H1 (cell line): ENCODE results near the gene L3MBTL4. TPM values are rescaled to one million over a fixed set of nuclear protein-coding genes. Genes with fewer than 3 reads are reported as not detected.

ENCODE experiments used
- CTCF ChIA-PET: fragments of 300-600 bp; sonication (Branson Sonifier 250); formaldehyde crosslinking; loops from one replicate; lab custom pipeline; 2021; ENCODE audit not compliant: partially characterized antibody; lab: Charles Lee
- POLR2A ChIA-PET: fragments of 300-600 bp; sonication (Branson Sonifier 250); formaldehyde crosslinking; loops from one replicate; lab custom pipeline; 2021; ENCODE audit warnings: inconsistent platforms; ENCODE audit not compliant: partially characterized antibody; lab: Charles Lee
- DNase-seq, 2 experiments: peaks; one replicate each; pipeline versions ENCODE4 v3.0.0 to v3.0.0-alpha.2; 2010 to 2022; ENCODE audit warnings: low spot score in 2 of 2, low read depth in 1 of 2, mixed read lengths in 1 of 2
- FAIRE-seq: peaks from 2 replicates; lab custom pipeline; 2011; peaks lifted over from hg19 to GRCh38; lab: Jason Lieb, UNC
- H2AFZ ChIP-seq: 2 replicates; pipeline ENCODE4 v1.8.1; 2012; ENCODE audit warnings: low read length, inconsistent platforms
- H2AK5ac ChIP-seq: 2 replicates; pipeline ENCODE4 v1.6.1; 2013; ENCODE audit warnings: low read depth, low read length
- H2BK120ac ChIP-seq: replicated peaks from 2 replicates; pipeline ENCODE3; 2013; ENCODE audit warnings: low read depth, low read length, inconsistent platforms
- H2BK12ac ChIP-seq: 2 replicates; pipeline ENCODE4 v1.6.1; 2013; ENCODE audit warnings: low read depth, low read length
- H2BK15ac ChIP-seq: 2 replicates; pipeline ENCODE4 v1.6.1; 2013; ENCODE audit warnings: low read length
- H2BK20ac ChIP-seq: 2 replicates; pipeline ENCODE4 v1.6.1; 2013; ENCODE audit warnings: low read length
- H2BK5ac ChIP-seq: 2 replicates; pipeline ENCODE4 v1.6.1; 2013; ENCODE audit warnings: low read depth, low read length
- H3K14ac ChIP-seq: 2 replicates; pipeline ENCODE4 v1.6.1; 2013; ENCODE audit warnings: inconsistent platforms; ENCODE audit not compliant: insufficient read length
- H3K18ac ChIP-seq: 2 replicates; pipeline ENCODE4 v1.6.1; 2013; ENCODE audit warnings: low read length; ENCODE audit errors: extremely low read depth
- H3K23ac ChIP-seq: 2 replicates; pipeline ENCODE4 v1.6.1; 2013; ENCODE audit warnings: inconsistent platforms; ENCODE audit not compliant: insufficient read length
- H3K23me2 ChIP-seq: 2 replicates; pipeline ENCODE4 v1.6.1; 2013; ENCODE audit warnings: low read depth, low read length
- H3K27ac ChIP-seq: 2 replicates; pipeline ENCODE4 v1.6.1; 2011; ENCODE audit warnings: low read depth, low read length, inconsistent platforms
- H3K27me3 ChIP-seq, 4 experiments: replicated peaks in 1 of 4; 1 replicate in 1 of 4; 2 replicates in 3 of 4; pipeline versions ENCODE4 v1.6.1 to v1.8.1; 2011 to 2013; ENCODE audit warnings: low read length in 3 of 4, mild to moderate bottlenecking in 3 of 4, inconsistent platforms in 2 of 4, mixed read lengths in 2 of 4, moderate library complexity in 1 of 4; ENCODE audit not compliant: control insufficient read depth in 3 of 4, insufficient read depth in 3 of 4; ENCODE audit errors: extremely low read depth in 1 of 4
- H3K36me3 ChIP-seq, 4 experiments: 2 replicates each; pipeline versions ENCODE4 v1.6.1 to v1.8.1; 2011 to 2013; ENCODE audit warnings: mild to moderate bottlenecking in 4 of 4, low read length in 3 of 4, moderate library complexity in 2 of 4, control low read depth in 1 of 4, inconsistent platforms in 1 of 4; ENCODE audit not compliant: insufficient read depth in 4 of 4, control insufficient read depth in 2 of 4
- H3K4ac ChIP-seq: replicated peaks from 2 replicates; pipeline ENCODE3; 2013; ENCODE audit warnings: low read length, low read depth, mixed read lengths, inconsistent platforms; ENCODE audit not compliant: insufficient read length
- H3K4me1 ChIP-seq, 4 experiments: replicated peaks in 1 of 4; 1 replicate in 1 of 4; 2 replicates in 3 of 4; pipeline versions ENCODE4 v1.6.1 to v1.8.1; 2011 to 2013; ENCODE audit warnings: low read length in 3 of 4, inconsistent platforms in 2 of 4, mixed read lengths in 1 of 4; ENCODE audit not compliant: insufficient read depth in 4 of 4, control insufficient read depth in 3 of 4
- H3K4me2 ChIP-seq, 2 experiments: 2 replicates each; pipeline versions ENCODE4 v1.6.1 to v1.8.1; 2011 to 2013; ENCODE audit warnings: low read depth in 2 of 2, low read length in 2 of 2, control low read depth in 1 of 2, inconsistent platforms in 1 of 2, mild to moderate bottlenecking in 1 of 2; ENCODE audit not compliant: insufficient read depth in 1 of 2
- H3K4me3 ChIP-seq, 4 experiments: fragments of 200-600, 300-600 bp in 1 of 4; sonication (generic), shearing (Covaris generic), sonication (Bioruptor Twin) in 1 of 4; 2 replicates each; pipeline versions ENCODE4 v1.5.1 to v1.8.1; 2011 to 2016; ENCODE audit warnings: low read length in 4 of 4, low read depth in 3 of 4, control low read depth in 2 of 4, inconsistent platforms in 2 of 4, mild to moderate bottlenecking in 2 of 4, mixed read lengths in 1 of 4, moderate library complexity in 1 of 4; ENCODE audit not compliant: insufficient read depth in 2 of 4; ENCODE audit errors: extremely low read depth in 1 of 4
- H3K56ac ChIP-seq: replicated peaks from 2 replicates; pipeline ENCODE3; 2013; ENCODE audit warnings: low read depth, mild to moderate bottlenecking, mixed read lengths, low read length, inconsistent platforms; ENCODE audit not compliant: insufficient read length
- H3K79me1 ChIP-seq: 2 replicates; pipeline ENCODE4 v1.6.1; 2013; ENCODE audit warnings: low read depth, low read length, control low read depth
- H3K79me2 ChIP-seq, 2 experiments: 2 replicates each; pipeline versions ENCODE4 v1.6.1 to v1.8.1; 2012 to 2013; ENCODE audit warnings: low read length in 2 of 2, mild to moderate bottlenecking in 2 of 2, inconsistent platforms in 1 of 2; ENCODE audit not compliant: insufficient read depth in 2 of 2, control insufficient read depth in 1 of 2
- H3K9ac ChIP-seq, 4 experiments: replicated peaks in 1 of 4; 1 replicate in 1 of 4; 2 replicates in 3 of 4; pipeline versions ENCODE4 v1.6.1 to v1.8.1; 2011 to 2013; ENCODE audit warnings: low read depth in 3 of 4, low read length in 3 of 4, control low read depth in 2 of 4, mild to moderate bottlenecking in 2 of 4, moderate library complexity in 2 of 4, inconsistent platforms in 1 of 4; ENCODE audit errors: extremely low read depth in 1 of 4
- H3K9me3 ChIP-seq, 2 experiments: 2 replicates each; pipeline versions ENCODE4 v1.6.1 to v1.8.1; 2012 to 2013; ENCODE audit warnings: mild to moderate bottlenecking in 2 of 2, moderate library complexity in 2 of 2, control low read depth in 1 of 2, inconsistent platforms in 1 of 2, low read depth in 1 of 2, low read length in 1 of 2, mixed read lengths in 1 of 2; ENCODE audit not compliant: insufficient read depth in 2 of 2
- H4K20me1 ChIP-seq, 2 experiments: replicated peaks in 1 of 2; 2 replicates each; pipeline versions ENCODE3 to v1.8.1; 2011 to 2013; ENCODE audit warnings: inconsistent platforms in 2 of 2, low read length in 2 of 2, mild to moderate bottlenecking in 1 of 2; ENCODE audit not compliant: insufficient read depth in 2 of 2, control insufficient read depth in 1 of 2
- H4K5ac ChIP-seq: 2 replicates; pipeline ENCODE4 v1.6.1; 2013; ENCODE audit warnings: low read length, low read depth, mixed read lengths, inconsistent platforms; ENCODE audit not compliant: insufficient read length
- H4K8ac ChIP-seq: 2 replicates; pipeline ENCODE4 v1.8.0; 2013; ENCODE audit warnings: mild to moderate bottlenecking, moderate library complexity, low read length, inconsistent platforms; ENCODE audit not compliant: insufficient read depth; ENCODE audit errors: extremely low read depth
- H4K91ac ChIP-seq: replicated peaks from 2 replicates; pipeline ENCODE3; 2013; ENCODE audit warnings: low read length, mixed read lengths, inconsistent platforms; ENCODE audit not compliant: insufficient read length
- BACH1 ChIP-seq: IDR thresholded peaks from 2 replicates; pipeline ENCODE4 v1.6.1; 2012; ENCODE audit warnings: low read length, improper control_type of control experiment
- EP300 ChIP-seq, 2 experiments: IDR thresholded peaks; 1 replicate in 1 of 2; 2 replicates in 1 of 2; pipeline ENCODE4 v1.6.1; 2011 to 2012; ENCODE audit warnings: low read depth in 2 of 2, low read length in 2 of 2, mild to moderate bottlenecking in 2 of 2, borderline replicate concordance in 1 of 2, inconsistent platforms in 1 of 2, moderate library complexity in 1 of 2
- HDAC2 ChIP-seq, 2 experiments: fragments of 300-600 bp in 1 of 2; sonication (generic) in 1 of 2; IDR thresholded peaks; 2 replicates each; pipeline ENCODE4 v1.6.1; 2011 to 2012; ENCODE audit warnings: low read depth in 2 of 2, low read length in 2 of 2, mild to moderate bottlenecking in 2 of 2, moderate library complexity in 2 of 2, borderline replicate concordance in 1 of 2, inconsistent platforms in 1 of 2
- KDM4A ChIP-seq: IDR thresholded peaks from one replicate; pipeline ENCODE4 v1.7.1; 2012; ENCODE audit warnings: low read depth, mild to moderate bottlenecking, moderate library complexity, low read length, inconsistent platforms; ENCODE audit not compliant: severe bottlenecking
- PHF8 ChIP-seq: fragments of 200-600 bp; sonication (generic); conservative IDR thresholded peaks from 2 replicates; pipeline ENCODE4 v1.7.1; 2012; ENCODE audit warnings: low read depth, mild to moderate bottlenecking, inconsistent platforms, low read length, moderate library complexity
- POLR2A ChIP-seq, 2 experiments: IDR thresholded peaks; 1 replicate in 1 of 2; 2 replicates in 1 of 2; pipeline ENCODE4 v1.6.1; 2011; ENCODE audit warnings: low read depth in 2 of 2, low read length in 2 of 2, mild to moderate bottlenecking in 2 of 2; ENCODE audit errors: control extremely low read depth in 1 of 2
- RFX5 ChIP-seq: IDR thresholded peaks from 2 replicates; pipeline ENCODE4 v1.6.1; 2011; ENCODE audit warnings: low read depth, low read length, improper control_type of control experiment, borderline replicate concordance
- SIRT6 ChIP-seq: IDR thresholded peaks from one replicate; pipeline ENCODE4 v1.7.1; 2012; ENCODE audit warnings: low read length, inconsistent platforms
- SP2 ChIP-seq: IDR thresholded peaks from 2 replicates; pipeline ENCODE4 v1.6.1; 2012; ENCODE audit warnings: mild to moderate bottlenecking, low read length, inconsistent platforms
- SUZ12 ChIP-seq: fragments of 200-600 bp; sonication (generic); IDR thresholded peaks from 2 replicates; pipeline ENCODE4 v1.6.1; 2012; ENCODE audit warnings: mild to moderate bottlenecking, inconsistent platforms, low read length, moderate library complexity, mixed read lengths
- TBP ChIP-seq: IDR thresholded peaks from 2 replicates; pipeline ENCODE4 v1.6.1; 2011; ENCODE audit warnings: low read depth, low read length, improper control_type of control experiment
- WGBS, 2 experiments: shearing (Covaris generic) in 1 of 2; methylation state at CpG; one replicate each; pipeline versions ENCODE4 v1.1.6 to v1.1.7; 2013 to 2015; ENCODE audit warnings: low lambda C conversion rate in 2 of 2, mixed read lengths in 2 of 2, inconsistent platforms in 1 of 2, low coverage in 1 of 2, missing lambda C conversion rate in 1 of 2; ENCODE audit not compliant: insufficient replicate concordance in 2 of 2, insufficient coverage in 1 of 2, insufficient read length in 1 of 2; ENCODE audit errors: extremely low coverage in 1 of 2, missing lambda C conversion rate in 1 of 2; 5-methylcytosine and 5-hydroxymethylcytosine counted together
- polyA plus RNA-seq, 7 experiments: library from polyadenylated mRNA; depleted of rRNA in 3 of 7; stranded (reverse) in 5 of 7; unstranded in 2 of 7; fragments of >200 nt in 5 of 7; fragments of 200-250 nt in 2 of 7; gene quantifications; 1 replicate in 5 of 7; 2 replicates in 1 of 7; 4 replicates in 1 of 7; pipeline versions ENCODE4 v1.2.1 to v1.2.3, GENCODE V29; 2011 to 2013; ENCODE audit warnings: missing spikeins in 2 of 7, mixed read lengths in 2 of 7
- total RNA-seq: library from RNA; stranded (reverse); fragmentation: NEBNext Ultra II Directional; extraction: Animal tissue kit (Norgen Biotek cat#: 25700); gene quantifications from 2 replicates; pipeline ENCODE4 v1.2.1, GENCODE V29; 2021

L3MBTL4 gene
- total and polyA plus RNA-seq, 2 of the 8 experiments (the other 6 are each of a cell fraction or from before 2014, with no cell fraction given), result 1.0 to 2.1 TPM

DNA sequence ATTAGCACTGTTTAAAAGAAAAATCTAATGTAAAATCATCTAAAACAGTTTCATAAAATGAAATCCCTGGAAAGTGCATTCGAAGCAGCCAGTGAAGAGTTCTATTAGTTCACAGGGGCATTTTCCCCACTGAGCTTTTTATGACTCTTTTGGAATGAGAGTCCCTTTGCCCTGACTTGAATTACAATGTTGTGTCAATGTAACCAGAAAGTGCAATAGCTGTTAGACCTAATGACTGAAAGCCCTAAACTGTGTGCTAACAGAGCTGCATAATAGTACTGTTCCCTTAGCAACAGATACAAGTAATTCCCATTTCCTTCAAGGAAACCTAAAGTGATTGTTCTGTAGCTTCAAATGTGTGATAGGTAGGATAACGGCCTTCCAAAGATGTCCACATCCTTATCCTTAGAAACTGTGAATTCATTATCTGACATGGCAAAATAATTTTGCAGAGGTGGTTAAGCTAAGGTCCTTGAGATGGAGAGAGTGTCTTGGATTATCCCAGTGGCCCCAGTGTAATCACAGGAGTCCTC lies 134.4 kb downstream of the L3MBTL4 start:
- no peak overlapping the region for H3K14ac ChIP-seq
- no peak overlapping the region for H2BK120ac ChIP-seq
- no peak overlapping the region for H3K4ac ChIP-seq
- H2BK5ac ChIP-seq, result no peak overlapping the region
- no peak overlapping the region for H3K56ac ChIP-seq
- H4K5ac ChIP-seq, result no peak overlapping the region
- 84% methylated on average over 2 of the region's 2 CpGs; no CpG with 5 or more reads in 1 of the 2 experiments for WGBS, 2 experiments
- H3K23me2 ChIP-seq, result no peaks in the 10 kb centered on the region
- H4K91ac ChIP-seq, result no peak overlapping the region
- no peak overlapping the region for H3K27ac ChIP-seq
- no peaks in the 10 kb centered on the region for H3K79me1 ChIP-seq
- H2AFZ ChIP-seq, result no peak overlapping the region
- no peak overlapping the region for H3K9ac ChIP-seq
- H3K36me3 ChIP-seq, result no peaks in the 10 kb centered on the region; a peak in 1 of 8 replicates
- no peak overlapping the region for H3K4me2 ChIP-seq
- no peaks in the 10 kb centered on the region; a peak in 1 of 4 replicates for H3K9me3 ChIP-seq
- no peak overlapping the region for H3K18ac ChIP-seq
- no peak overlapping the region for H4K8ac ChIP-seq
- CTCF ChIA-PET, result interaction anchor here (0.9 to 2.1 kb wide), 3 partner anchors 61 to 122 kb away, joined by 3 to 5 read pairs (median 3); no protein-coding TSS in a partner anchor
- no peaks in the 10 kb centered on the region for H4K20me1 ChIP-seq
- no peaks in the 10 kb centered on the region for H3K27me3 ChIP-seq
- H3K23ac ChIP-seq, result no peak overlapping the region
- H2BK15ac ChIP-seq, result no peak overlapping the region
- POLR2A ChIA-PET, result no interaction called here
- H2AK5ac ChIP-seq, result no peak overlapping the region
- H2BK20ac ChIP-seq, result no peak overlapping the region
- H3K4me1 ChIP-seq, result no peaks in the 10 kb centered on the region
- H3K79me2 ChIP-seq, result no peaks in the 10 kb centered on the region
- DNase-seq (no peak), FAIRE-seq (no peak)
- H2BK12ac ChIP-seq, result no peak overlapping the region
- H3K4me3 ChIP-seq, result no peak overlapping the region
- TF ChIP-seq SP2 (no peak), BACH1 (no peak), SUZ12 (no peak), SIRT6 (no peak), EP300 (IDR thresholded peaks at IDR 0.05; ENCODE audit: borderline replicate concordance in 1 of 2, low read depth in 2 of 2, low read length in 2 of 2) (no peak), POLR2A (IDR thresholded peaks at IDR 0.05; ENCODE audit: control extremely low read depth in 1 of 2, low read depth in 2 of 2, low read length in 2 of 2) (no peak), TBP (no peak), KDM4A (no peak), RFX5 (no peak), HDAC2 (IDR thresholded peaks at IDR 0.05; ENCODE audit: borderline replicate concordance in 1 of 2, low read depth in 2 of 2, low read length in 2 of 2) (no peak), PHF8 (no peak)
